Neural cell (in vitro differentiated cells): ENCODE measurements around the gene PRR12. TPM values are rescaled to one million over a fixed set of nuclear protein-coding genes. Genes with fewer than 3 reads are reported as not detected.

ENCODE experiments used
- H2AFZ ChIP-seq: fragments of 200-600, 300-800 bp; sonication (generic), shearing (Covaris generic); 2 replicates; pipeline ENCODE4 v1.6.0; 2014; ENCODE audit warnings: low read depth, mild to moderate bottlenecking, antibody characterized with exemption, low read length, moderate library complexity
- H3F3A ChIP-seq: fragments of 200-600 bp; shearing (Covaris generic); 2 replicates; pipeline ENCODE4 v1.6.1; 2016; ENCODE audit warnings: mild to moderate bottlenecking, moderate library complexity, mixed read lengths, antibody characterized with exemption, low read length; ENCODE audit not compliant: insufficient read depth, poor library complexity, severe bottlenecking
- H3K27ac ChIP-seq: fragments of 200-600, 300-800 bp; sonication (generic), shearing (Covaris generic); 2 replicates; pipeline ENCODE4 v1.5.1; 2014; ENCODE audit warnings: mild to moderate bottlenecking, low read length, moderate library complexity
- H3K27me3 ChIP-seq: fragments of 300-800, 200-600 bp; sonication (generic), shearing (Covaris generic); 2 replicates; pipeline ENCODE4 v1.6.0; 2014; ENCODE audit warnings: mild to moderate bottlenecking, low read depth, low read length, moderate library complexity; ENCODE audit not compliant: insufficient read depth
- H3K36me3 ChIP-seq: fragments of 300-800, 200-600 bp; sonication (generic), shearing (Covaris generic); 2 replicates; pipeline ENCODE4 v1.5.1; 2014; ENCODE audit warnings: mild to moderate bottlenecking, antibody characterized with exemption, low read length, moderate library complexity; ENCODE audit not compliant: insufficient read depth
- H3K4me2 ChIP-seq: fragments of 300-800, 200-600 bp; sonication (generic), shearing (Covaris generic); 2 replicates; pipeline ENCODE4 v1.6.0; 2014; ENCODE audit warnings: mild to moderate bottlenecking, low read length
- H3K4me3 ChIP-seq: fragments of 300-800, 200-600 bp; sonication (generic), shearing (Covaris generic); 2 replicates; pipeline ENCODE4 v1.5.1; 2014; ENCODE audit warnings: mild to moderate bottlenecking, low read length, moderate library complexity
- H3K79me2 ChIP-seq: fragments of 200-600 bp; shearing (Covaris generic); replicated peaks from 2 replicates; pipeline ENCODE4 v1.6.0; 2014; ENCODE audit warnings: mild to moderate bottlenecking, low read length, moderate library complexity; ENCODE audit not compliant: insufficient read depth
- H3K9ac ChIP-seq: fragments of 300-800, 200-600 bp; sonication (generic), shearing (Covaris generic); 2 replicates; pipeline ENCODE4 v1.6.1; 2016; ENCODE audit warnings: mild to moderate bottlenecking, low read length, mixed read lengths
- H3K9me2 ChIP-seq: fragments of 200-600 bp; shearing (Covaris generic); 2 replicates; pipeline ENCODE4 v1.6.1; 2016; ENCODE audit warnings: mild to moderate bottlenecking, low read length, mixed read lengths; ENCODE audit not compliant: insufficient read depth
- H3K9me3 ChIP-seq: fragments of 200-600, 300-800 bp; sonication (generic), shearing (Covaris generic); 2 replicates; pipeline ENCODE4 v1.6.1; 2016; ENCODE audit warnings: mild to moderate bottlenecking, mixed run types, low read length, moderate library complexity, mixed read lengths
- H4K20me1 ChIP-seq: fragments of 200-600 bp; shearing (Covaris generic); 2 replicates; pipeline ENCODE4 v1.6.1; 2016; ENCODE audit warnings: mild to moderate bottlenecking, mixed run types; ENCODE audit not compliant: insufficient read depth
- CTCF ChIP-seq: fragments of 450-650 bp; IDR thresholded peaks from 2 replicates; pipeline ENCODE4 v1.5.1; 2014; ENCODE audit warnings: antibody characterized with exemption, mild to moderate bottlenecking, moderate library complexity; ENCODE audit not compliant: poor library complexity, severe bottlenecking
- EP300 ChIP-seq: fragments of 450-650 bp; conservative IDR thresholded peaks from 2 replicates; pipeline ENCODE4 v1.6.1; 2014; ENCODE audit warnings: antibody characterized with exemption, mild to moderate bottlenecking, moderate library complexity; ENCODE audit not compliant: poor library complexity, severe bottlenecking
- EZH2 ChIP-seq: fragments of 200-600, 300-800 bp; shearing (Covaris generic), sonication (generic); IDR thresholded peaks from 2 replicates; pipeline ENCODE4 v1.6.1; 2014; ENCODE audit warnings: antibody characterized with exemption, low read length, borderline replicate concordance, mild to moderate bottlenecking; ENCODE audit not compliant: insufficient read depth, poor library complexity, severe bottlenecking
- MXI1 ChIP-seq: fragments of 450-650 bp; conservative IDR thresholded peaks from 2 replicates; pipeline ENCODE4 v1.6.1; 2014; ENCODE audit warnings: antibody characterized with exemption, mild to moderate bottlenecking; ENCODE audit not compliant: poor library complexity, severe bottlenecking
- POLR2AphosphoS5 ChIP-seq: IDR thresholded peaks from 2 replicates; pipeline ENCODE4 v1.6.1; 2012
- RAD21 ChIP-seq: fragments of 450-650 bp; conservative IDR thresholded peaks from 2 replicates; pipeline ENCODE4 v1.6.1; 2014; ENCODE audit warnings: antibody characterized with exemption, mild to moderate bottlenecking, moderate library complexity
- REST ChIP-seq: IDR thresholded peaks from 2 replicates; pipeline ENCODE4 v1.6.1; 2012; ENCODE audit warnings: borderline replicate concordance
- SMC3 ChIP-seq: fragments of 450-650 bp; conservative IDR thresholded peaks from 2 replicates; pipeline ENCODE4 v1.6.1; 2014; ENCODE audit warnings: antibody characterized with exemption, mild to moderate bottlenecking, moderate library complexity; ENCODE audit not compliant: poor library complexity
- TAF1 ChIP-seq: IDR thresholded peaks from 2 replicates; pipeline ENCODE4 v1.6.1; 2012; ENCODE audit warnings: low read depth
- polyA plus RNA-seq: library from polyadenylated mRNA; depleted of rRNA; stranded (reverse); fragments of >200 nt; gene quantifications from 2 replicates; pipeline ENCODE4 v1.2.3, GENCODE V29; 2014

Gene PRR12
- polyA plus RNA-seq, 1 donor from 2014 or later = 1.2 TPM

- no peaks in the 10 kb centered on the region for H3K27me3 ChIP-seq
- H3K9ac ChIP-seq = no peak overlapping the region
- H3K4me2 ChIP-seq = no peak overlapping the region
- H3K27ac ChIP-seq = no peak overlapping the region
- no peak for TF ChIP-seq SMC3
- TF ChIP-seq RAD21 = no peak
- TF ChIP-seq REST = no peak
- no peak for TF ChIP-seq EP300
- no peak for TF ChIP-seq EZH2
- TF ChIP-seq POLR2AphosphoS5 = no peak
- no peak for TF ChIP-seq CTCF
- no peak for TF ChIP-seq TAF1
- no peak for TF ChIP-seq MXI1
- H2AFZ ChIP-seq = no peak overlapping the region
- H3K9me2 ChIP-seq = no peaks in the 10 kb centered on the region
- no peak overlapping the region for H3K4me3 ChIP-seq
- H3K36me3 ChIP-seq = no peaks in the 10 kb centered on the region
- H4K20me1 ChIP-seq = no peaks in the 10 kb centered on the region
- no peaks in the 10 kb centered on the region for H3F3A ChIP-seq
- no peaks in the 10 kb centered on the region for H3K9me3 ChIP-seq
- H3K79me2 ChIP-seq = no peaks in the 10 kb centered on the region
Measured at GRCh38 chr19:49552749-49553148, 38.2 kb upstream of the PRR12 start.

DNA sequence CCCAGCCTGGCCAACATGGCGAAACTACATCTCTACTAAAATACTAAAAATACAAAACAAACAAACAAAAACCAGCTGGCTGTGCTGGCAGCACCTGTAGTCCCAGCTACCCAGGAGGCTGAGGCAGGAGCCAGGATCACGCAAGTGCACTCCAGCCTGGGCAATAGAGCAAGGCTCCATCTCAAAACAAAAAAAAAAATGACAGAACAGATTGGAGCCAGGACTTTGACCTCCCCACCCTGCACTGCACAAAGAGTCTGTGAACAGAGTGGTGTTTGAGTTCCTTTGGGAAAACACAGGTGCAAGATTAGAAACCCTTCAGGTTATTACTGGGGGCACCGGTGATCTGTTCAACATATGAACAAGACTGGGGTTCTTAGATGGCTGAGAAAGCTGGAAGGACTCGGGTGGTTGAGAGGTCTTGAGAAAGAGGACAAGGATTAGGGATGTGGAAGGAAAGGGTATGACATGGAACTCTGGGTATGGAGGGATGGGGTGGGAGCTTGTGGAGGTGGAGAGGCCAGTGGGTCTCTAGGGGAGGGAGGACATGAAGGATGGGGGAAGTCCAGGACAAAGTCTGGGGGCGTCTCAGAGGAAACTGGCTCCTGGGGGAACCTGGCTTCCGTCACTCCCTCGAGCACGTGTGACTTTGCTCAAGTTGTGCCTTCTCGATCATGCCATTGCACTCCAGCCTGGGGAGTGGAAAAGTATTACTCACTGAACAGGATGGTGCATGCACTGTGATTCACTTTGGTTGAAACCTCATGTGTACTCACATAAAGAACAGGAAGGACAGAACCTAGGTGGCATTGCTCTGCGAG, 37.3 kb upstream of the PRR12 start:
- no peak for TF ChIP-seq POLR2AphosphoS5
- no peak for TF ChIP-seq CTCF
- no peak for TF ChIP-seq REST
- TF ChIP-seq EZH2 = no peak
- Histone ChIP-seq H3K9ac (no peak overlapping the region), H3K9me3 (no peaks in the 10 kb centered on the region), H3K4me2 (no peak overlapping the region), H3K36me3 (no peaks in the 10 kb centered on the region), H3K79me2 (no peaks in the 10 kb centered on the region), H2AFZ (no peak overlapping the region), H3K27ac (no peak overlapping the region), H3F3A (no peaks in the 10 kb centered on the region), H3K4me3 (no peak overlapping the region), H4K20me1 (no peaks in the 10 kb centered on the region), H3K27me3 (no peaks in the 10 kb centered on the region), H3K9me2 (no peaks in the 10 kb centered on the region)
